GM12864 (cell line): ENCODE results near the gene CGAS.
A peak's percentile ranks its signal among the peaks of the same experiment; 100 is the strongest.

Experiments used
- DNase-seq: peaks from one replicate; pipeline ENCODE4 v3.0.0-alpha.2; 2011; ENCODE audit warnings: low read depth
- H3K4me3 ChIP-seq: 2 replicates; pipeline ENCODE4 v1.5.1; 2011; ENCODE audit warnings: mild to moderate bottlenecking, low read depth, low read length, control low read depth
- TF ChIP-seq, protein P1 (sequence below): IDR thresholded peaks from 2 replicates; pipeline ENCODE4 v1.5.1; 2011; ENCODE audit warnings: low read depth, mild to moderate bottlenecking, moderate library complexity, low read length, control low read depth, inconsistent platforms; ENCODE audit errors: missing control alignments

The CGAS gene

GRCh38 chr6:73451223-73452106, 632 bp downstream of the CGAS start:
- TF ChIP-seq, protein P1, sequence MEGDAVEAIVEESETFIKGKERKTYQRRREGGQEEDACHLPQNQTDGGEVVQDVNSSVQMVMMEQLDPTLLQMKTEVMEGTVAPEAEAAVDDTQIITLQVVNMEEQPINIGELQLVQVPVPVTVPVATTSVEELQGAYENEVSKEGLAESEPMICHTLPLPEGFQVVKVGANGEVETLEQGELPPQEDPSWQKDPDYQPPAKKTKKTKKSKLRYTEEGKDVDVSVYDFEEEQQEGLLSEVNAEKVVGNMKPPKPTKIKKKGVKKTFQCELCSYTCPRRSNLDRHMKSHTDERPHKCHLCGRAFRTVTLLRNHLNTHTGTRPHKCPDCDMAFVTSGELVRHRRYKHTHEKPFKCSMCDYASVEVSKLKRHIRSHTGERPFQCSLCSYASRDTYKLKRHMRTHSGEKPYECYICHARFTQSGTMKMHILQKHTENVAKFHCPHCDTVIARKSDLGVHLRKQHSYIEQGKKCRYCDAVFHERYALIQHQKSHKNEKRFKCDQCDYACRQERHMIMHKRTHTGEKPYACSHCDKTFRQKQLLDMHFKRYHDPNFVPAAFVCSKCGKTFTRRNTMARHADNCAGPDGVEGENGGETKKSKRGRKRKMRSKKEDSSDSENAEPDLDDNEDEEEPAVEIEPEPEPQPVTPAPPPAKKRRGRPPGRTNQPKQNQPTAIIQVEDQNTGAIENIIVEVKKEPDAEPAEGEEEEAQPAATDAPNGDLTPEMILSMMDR: no peak

GRCh38 chr6:73443555-73443954, 8.5 kb downstream of the CGAS start:
- TF ChIP-seq, protein P1: no peak
- no peak for DNase-seq
- no peak overlapping the region for H3K4me3 ChIP-seq

More at GRCh38 chr6:73451223-73452106, 632 bp downstream of the CGAS start:
- H3K4me3 ChIP-seq: peak overlapping the region; percentile 65
- peak; percentile 54 for DNase-seq

GRCh38 chr6:73435236-73435635, 16.9 kb downstream of the CGAS start:
- TF ChIP-seq, protein P1: no peak
- no peak overlapping the region for H3K4me3 ChIP-seq
- no peak for DNase-seq

- TF ChIP-seq, protein P1: no peak
- no peak overlapping the region for H3K4me3 ChIP-seq
- no peak for DNase-seq
Measured at GRCh38 chr6:73421534-73421933, 30.6 kb downstream of the CGAS start.

- DNase-seq: no peak
- TF ChIP-seq, protein P1: no peak
- no peak overlapping the region for H3K4me3 ChIP-seq
Measured at GRCh38 chr6:73418081-73418741, 33.9 kb downstream of the CGAS start.

DNA sequence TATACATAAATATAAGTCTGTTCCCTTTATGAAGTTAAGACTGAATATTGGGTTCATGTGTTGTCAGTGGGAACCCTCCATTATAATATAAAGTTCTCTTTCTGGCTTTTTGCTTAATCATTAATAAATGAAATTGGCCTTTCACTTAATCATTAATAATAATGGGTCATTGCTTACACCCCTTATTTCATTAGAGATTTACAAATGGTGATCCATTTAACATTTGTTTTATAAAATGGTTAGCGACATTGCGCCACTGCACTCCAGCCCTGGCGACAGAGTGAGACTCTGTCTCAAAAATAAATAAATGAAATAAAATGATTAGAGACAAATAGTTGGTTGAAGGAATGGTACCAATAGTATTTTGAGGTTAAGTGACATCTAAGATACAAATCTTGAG, 39.0 kb downstream of the CGAS start:
- TF ChIP-seq, protein P1: no peak
- DNase-seq: no peak

More for the DNA sequence above, 39.0 kb downstream of the CGAS start:
- H3K4me3 ChIP-seq: no peak overlapping the region
